ENCODE measurements around the gene HDAC7.
A peak's percentile ranks its signal among the peaks of the same experiment; 100 is the strongest.

HDAC7 gene
- total RNA-seq = 134 to 168 reads per million in 2 donors

DNA sequence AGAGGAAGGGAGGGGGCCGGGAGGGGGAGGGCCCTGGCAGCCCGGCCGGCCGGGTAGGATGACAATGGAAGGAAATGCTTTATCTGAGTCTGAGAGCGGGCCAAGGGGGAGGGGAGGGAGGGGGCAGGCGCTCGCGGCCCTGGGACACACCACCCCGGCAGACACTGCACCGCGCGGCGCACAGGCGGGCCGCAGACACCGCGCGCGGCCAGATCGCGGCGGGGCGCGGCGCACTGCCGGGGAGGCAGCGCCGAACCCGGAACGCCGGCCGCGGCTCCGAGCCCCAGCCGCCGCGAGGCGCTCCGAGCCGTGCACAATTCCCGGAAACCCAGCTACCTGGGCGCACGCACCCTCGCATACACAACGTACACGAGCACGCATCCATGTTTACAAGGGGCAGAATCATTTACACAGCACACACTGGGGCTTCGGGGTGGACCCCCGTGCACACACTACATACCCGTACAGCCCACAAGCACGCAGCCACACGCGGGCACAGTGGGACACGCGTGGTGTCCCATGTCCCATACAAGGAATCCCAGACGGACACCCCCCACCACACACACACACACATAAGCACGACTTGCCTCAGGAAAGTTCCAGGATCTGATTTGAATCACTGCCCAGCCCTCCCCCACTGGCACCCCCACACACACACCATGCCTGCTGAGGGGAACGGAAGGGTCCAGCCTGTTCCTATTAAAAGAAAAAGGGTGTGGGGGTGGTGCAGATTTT, at the start of gene HDAC7:
Gene HDAC7 (minus strand): TSS at position 8 of the 735 bp plus-strand sequence. CDS start 118 bp downstream, outside the sequence.
- peak; percentile 47 to 89 (median 64) for DNase-seq

DNA sequence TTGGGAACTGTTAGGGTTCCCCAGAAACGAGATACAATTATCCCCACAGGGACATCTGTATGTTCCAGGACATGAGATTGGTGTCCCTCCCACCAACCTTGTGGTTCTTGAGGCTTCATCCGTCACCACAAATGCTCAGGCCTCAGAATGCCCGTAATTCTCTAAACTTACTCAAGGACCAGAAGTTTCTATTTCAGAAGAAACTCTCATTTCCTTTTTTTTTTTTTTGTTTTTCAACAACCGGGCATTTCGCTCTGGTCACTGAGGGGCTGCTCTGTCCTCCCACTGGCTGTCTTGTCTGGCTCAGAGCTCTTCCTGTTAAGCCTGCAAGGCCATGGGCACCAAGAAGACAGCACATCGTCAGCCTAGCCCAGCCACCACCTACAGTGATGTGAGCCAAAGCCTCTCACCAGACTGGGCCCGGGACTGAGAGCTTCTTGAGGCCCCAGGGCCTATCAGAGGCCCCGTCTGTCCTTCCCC, 48.9 kb upstream of the HDAC7 start:
- peak in 1 of 5 experiments; percentile 29 for DNase-seq

DNA sequence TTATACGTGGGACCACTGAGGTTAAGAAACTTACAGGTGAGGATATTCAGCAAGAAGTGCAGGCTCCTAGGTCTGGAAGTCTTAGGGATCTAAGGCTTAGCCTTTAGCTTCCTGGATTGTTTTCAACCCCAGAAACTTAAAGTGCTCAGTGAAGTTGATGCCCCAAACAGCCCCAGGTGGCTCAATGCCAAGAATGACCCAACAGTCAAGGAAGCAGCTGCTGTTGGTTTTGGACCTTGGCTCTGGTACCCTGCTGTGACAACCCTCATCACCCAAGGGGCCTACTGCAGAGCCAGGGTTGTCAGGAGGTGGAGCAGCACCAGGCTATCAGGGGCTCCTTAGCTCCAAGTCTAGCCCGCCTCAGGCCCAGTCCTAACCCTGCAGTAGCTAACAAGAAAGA, 48.3 kb upstream of the HDAC7 start:
- no peak for DNase-seq

DNA sequence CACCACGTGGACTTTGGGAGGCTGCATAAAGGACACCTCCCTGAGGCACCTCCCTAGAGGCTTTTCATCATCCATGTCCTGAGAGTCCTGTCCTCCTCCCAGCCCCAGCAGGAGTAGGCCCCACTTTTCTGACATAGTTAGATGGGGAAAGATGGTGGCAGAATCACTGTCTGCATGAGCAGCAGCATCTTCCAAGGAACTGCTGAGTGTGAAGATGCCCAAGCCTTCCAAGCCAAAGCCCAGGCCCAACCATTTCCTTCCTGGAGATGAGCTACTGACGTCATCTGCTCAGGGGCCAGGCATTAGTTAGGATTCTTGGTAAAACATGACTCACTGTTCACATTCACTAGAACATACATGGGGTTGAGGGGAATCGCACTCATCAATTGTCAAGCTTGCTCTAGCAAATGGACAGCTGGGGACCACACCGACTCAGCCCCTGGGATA, 47.8 kb upstream of the HDAC7 start:
- peak in 1 of 5 experiments; percentile 79 for DNase-seq

DNA sequence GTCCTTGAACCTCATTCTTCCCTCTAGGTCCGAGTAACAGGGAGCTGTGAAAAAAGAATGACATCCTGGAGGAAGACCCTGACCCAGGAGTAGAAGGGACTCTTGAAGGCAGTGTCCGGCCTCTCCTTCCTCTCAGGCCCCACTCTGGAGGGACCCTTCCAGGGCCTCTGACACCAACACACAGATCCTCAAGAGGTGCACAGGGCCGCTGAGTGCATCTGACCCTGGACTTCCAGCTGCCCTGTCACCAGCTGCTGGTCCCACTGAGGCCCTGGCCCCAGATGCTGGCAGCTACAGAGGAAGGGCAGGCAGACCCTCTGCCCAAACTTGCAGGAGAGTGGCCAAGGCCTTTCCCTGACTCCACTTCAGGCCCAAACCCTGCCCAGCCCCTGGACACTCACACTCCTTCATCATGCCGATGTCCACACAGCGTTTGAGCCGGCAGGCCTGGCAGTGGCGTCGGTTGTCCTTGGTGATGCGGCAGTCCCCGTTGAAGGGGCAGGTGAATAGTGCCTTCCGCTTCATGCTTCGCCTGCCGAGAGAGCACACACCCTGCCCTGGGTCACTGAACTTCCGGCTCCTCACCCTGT, 45.0 kb upstream of the HDAC7 start:
- DNase-seq = no peak

DNA sequence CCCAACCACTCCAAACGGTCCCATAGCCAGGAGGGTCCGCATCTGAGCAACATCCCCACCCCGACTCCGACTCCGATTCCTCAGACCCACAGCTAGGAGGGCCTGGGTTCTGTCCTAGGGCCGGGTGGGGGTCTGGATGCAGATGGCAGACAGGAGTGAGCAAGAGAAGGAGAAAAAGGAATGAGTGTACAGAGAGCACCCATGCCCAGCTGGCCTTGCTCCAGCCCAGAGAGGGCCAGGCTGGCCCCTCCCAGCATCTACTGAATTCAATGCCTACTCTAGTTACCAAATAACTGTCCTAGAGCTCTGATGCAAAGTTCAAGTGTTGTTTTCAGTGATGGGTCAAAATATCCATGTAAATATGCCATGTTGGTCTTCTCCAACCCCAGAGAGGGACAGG, 44.3 kb upstream of the HDAC7 start:
- no peak for DNase-seq

DNA sequence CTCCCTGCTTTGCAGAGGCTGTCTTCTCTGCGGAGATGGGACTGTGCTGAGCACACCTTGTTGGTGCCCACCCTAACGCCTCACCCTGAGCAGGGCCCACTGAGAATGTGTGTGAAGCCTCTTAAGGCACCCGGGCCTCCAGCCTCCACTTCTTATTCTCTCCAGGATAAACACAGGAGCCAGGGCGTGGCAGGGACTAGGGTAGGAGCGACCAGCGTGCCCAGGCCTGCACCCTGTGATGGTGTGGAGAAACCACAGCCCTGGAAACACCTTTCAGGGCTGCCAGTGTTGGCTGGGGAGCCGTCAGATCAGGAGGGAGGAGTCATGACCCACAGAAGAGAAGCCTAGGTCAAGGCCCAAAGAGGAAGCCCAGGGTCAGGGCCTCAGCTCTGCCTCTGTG, 43.8 kb upstream of the HDAC7 start:
- no peak for DNase-seq

DNA sequence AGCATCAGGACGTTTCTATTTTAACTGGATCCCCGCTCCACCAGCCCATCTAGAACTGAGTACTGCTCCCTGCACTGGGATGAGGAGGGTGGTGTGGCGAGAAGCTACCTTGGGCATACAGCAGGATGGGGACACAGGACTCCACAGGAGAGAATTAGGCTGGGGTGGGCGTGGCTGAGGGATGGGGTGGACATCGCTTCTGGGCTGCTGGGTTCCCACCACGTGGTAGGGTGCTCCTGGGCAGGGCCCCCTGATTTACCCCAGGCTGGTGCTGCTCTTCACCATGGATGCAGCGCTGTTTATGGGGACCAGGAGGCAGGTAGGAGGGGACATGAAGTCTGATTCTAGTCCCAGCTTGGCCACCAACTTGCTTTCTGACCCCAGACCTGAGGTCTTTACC, 43.2 kb upstream of the HDAC7 start:
- DNase-seq = no peak

DNA sequence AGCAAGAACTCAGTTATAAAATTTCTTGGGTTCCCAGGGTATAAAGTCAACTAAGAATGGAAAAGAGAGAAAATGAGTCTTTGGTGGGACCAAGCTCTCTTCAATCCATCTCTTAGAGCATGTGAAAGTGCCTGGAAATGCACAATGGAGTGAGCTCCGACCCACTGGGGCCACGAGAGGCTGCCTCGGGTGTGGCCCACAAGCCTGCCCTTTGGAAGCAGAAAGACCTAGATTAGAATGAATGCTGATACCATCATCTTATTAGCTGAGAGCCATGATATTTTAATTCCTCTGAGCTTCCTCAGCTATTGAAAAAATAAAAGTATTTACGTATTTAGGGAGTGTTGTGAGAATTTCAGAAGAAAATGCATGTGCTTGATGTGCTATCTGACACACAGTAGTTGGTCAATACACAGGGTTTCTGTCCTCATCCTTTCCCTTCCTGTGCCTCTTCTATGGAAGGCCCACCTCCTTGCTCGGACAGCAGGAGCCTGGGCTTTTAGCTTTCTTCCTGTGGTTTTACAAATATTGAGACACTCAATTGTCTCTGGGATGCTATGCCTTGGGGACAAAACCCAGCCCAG, 42.6 kb upstream of the HDAC7 start:
- DNase-seq = no peak

DNA sequence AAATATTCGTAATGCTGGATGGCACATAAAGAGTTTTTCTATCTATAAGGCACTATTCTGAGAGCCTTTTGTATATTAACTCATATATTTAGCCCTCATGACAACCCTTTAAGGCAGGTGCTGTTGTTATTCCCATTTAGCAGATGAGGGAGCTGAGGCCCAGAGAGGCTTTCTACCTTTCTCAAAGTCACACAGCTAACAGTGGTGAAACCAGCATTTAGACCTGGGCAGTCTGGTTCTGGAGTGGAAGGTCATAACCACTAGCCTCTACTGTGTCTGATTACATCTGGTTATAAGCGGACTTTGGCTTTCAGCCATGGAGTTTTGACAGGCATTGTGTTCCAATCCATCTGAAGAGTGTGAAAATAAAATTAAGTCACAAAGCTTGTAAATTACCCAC, 41.2 kb upstream of the HDAC7 start:
- no peak for DNase-seq

DNA sequence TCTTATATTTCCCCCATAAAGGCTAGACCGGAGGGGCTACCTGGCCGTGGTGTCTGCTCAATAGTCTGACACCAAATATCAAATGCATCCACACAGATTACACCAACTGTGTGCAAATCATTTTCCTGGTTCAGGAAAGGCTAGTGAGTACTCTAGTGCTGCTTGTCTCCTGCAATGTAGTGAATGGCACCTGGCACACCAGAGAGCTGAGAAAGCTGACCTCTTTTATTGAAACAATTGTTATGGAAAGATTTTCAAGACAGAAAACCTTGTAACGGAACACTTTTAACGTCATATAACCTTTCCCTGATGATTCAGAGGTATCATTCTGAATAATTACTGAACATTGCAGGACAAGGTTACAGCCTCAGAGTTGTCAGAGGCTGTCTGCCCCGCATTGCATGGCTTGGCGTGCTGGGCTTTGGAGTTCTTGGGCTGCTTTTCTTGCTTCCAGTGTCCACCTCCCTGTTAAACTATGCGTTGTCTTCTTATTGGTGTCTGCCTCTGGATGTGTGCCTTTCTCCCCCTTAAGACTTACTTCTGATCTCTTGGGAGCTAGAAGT, 40.7 kb upstream of the HDAC7 start:
- peak in 1 of 5 experiments; percentile 49 for DNase-seq

DNA sequence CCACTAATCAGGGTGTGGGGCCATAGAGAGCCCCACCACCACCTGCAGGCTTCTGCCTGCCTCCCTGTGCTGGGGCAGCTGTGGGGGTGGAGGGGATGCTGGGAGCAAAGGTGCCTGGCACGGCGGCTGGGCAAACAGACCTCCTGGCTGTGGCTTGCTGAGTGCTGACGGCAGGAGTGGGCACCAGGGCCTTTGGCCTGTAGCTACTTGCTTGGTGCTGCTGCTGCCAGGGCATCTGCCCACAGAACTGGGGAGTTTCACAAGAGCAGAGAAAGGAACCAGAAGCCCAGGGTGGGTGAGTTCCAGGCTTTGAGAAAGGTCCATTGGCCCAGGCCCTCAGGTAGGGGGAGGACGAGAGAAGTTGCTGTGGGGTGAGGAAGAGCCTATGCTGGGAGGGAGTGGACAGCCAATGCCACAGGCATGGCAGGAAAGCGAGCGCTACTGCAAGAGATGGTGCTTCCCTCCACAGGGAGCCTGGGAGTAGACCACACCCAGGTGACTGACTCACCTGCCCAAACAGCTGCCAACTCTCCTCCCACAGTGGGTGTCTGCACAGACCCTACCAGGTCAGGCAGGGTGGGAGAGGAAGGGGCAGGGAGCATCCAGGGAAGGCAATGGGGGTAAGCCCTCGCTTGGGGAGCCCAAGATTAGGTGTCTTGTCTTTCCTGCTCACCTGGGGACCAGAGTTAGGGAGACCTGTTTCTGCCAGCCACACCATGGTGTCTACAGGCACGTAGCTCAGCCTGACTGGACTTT, 39.0 kb upstream of the HDAC7 start:
- DNase-seq = no peak

DNA sequence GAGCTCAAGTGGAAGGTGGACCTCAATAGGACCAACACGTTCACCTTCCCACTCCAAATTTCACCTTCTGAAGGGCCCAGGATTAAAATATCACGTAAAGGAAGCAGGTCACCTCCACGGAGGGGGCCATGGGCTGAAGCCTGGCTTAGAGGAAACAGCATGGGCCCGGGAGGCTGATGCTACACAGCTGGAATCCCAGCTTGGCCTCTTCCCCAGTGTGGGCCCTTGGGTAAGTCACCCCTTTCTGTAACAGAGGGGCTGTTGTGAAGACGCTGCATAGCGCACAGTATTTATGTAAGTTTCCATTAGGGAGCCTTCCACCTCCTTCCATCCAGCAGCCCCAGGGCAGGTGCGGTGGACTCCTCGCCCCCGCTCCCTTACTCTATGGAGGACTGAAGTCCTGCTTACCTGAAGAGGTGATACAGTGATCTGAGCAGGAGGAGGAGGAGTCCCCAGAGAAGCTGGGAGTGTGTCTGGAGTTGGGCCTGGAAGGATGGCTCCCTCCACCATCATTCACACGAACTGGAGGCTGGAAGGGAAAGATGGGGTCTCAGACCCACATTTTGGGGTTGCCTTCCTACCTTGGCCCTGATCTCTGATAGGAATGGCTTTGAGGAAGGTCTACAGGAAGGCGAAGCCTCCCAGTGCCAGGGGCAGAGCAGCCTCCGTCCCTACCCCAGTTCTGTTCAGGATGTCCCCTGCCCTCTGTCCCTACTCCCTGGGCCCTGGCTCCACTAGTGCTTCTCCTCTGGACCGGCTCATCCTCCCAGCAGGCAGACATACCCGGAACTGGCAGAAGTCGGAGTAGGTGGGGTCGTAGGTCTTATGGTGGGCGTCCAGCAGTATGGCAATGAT, 37.2 kb upstream of the HDAC7 start:
- DNase-seq = no peak

DNA sequence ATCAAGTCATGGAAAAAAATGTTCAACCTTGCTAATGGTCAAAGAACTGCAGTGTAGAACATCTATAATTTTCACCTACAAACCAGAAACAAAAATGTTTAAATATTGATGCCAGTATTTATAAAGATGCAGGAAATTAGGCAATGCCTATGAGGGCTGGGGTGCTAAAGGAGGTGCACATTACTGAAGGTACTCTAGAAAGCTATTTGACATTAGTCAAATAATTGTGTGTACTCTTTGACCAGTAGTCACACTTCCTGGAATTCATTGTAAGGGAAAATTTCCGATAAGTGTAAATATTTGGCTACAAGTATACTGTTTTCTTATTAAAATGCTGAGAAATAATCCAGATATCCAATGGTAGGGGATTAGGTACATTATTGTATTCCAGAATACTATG, 36.4 kb upstream of the HDAC7 start:
- no peak for DNase-seq

DNA sequence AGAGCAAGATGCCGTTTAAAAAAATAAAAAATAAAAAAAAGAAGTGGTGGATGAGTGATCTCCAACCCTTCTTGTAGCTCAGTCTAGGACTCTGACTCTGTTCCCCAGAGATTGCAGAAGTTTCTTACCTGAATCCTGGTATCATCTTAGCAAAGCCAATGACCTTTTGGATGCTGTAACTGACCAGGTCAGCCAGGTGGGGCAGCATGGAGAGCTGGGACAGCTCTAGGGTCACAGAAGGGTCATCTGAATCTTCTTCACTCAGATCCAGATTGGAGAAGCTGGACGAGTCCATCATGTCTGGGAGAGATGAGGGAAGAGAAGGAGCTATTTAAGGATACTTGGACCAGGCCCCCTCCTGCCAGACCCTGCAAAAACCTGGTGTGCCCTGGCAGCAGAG, 35.8 kb upstream of the HDAC7 start:
- no peak for DNase-seq

DNA sequence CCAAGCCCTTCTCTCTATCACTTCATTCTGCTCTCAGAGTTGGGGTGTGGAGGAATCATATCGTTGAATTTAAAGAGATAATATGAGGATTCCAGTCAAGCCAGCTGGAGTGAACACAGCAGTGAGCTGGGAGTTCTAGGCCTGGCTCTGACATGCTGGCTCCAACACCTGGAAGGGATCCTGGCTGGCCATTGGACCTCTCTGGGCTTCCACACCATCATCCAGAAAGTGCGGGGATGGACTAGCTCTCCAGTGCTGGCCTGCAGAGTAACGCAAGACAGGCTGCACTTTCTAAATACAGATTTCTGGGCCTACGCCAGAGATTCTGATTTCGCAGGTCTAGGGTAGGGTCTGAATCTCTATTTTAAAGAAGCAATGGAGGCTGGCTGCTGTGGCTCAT, 34.8 kb upstream of the HDAC7 start:
- DNase-seq = no peak

DNA sequence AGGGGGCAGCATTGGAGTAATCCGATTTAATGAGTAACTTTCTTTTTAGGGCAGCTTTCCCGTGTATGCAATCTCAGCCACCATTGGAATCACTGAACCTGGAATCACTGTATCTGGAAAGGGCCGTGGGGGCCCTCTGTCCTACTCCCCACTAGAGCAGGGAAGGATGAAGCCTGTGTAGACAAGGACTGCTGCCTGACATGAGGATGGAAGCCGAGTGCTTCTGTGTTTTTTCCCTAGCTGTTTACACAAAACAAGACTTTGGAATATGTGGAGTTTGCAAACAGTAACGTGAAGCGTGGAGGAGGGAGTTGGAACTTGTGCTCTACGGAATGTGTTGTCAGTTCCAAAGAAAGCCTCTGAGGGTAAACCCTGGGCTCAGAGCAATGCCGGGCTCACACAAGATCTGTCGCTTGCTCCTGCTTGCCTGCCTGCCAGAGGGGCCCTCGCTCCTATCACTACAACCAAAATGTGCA, 32.4 kb upstream of the HDAC7 start:
- no peak for DNase-seq

DNA sequence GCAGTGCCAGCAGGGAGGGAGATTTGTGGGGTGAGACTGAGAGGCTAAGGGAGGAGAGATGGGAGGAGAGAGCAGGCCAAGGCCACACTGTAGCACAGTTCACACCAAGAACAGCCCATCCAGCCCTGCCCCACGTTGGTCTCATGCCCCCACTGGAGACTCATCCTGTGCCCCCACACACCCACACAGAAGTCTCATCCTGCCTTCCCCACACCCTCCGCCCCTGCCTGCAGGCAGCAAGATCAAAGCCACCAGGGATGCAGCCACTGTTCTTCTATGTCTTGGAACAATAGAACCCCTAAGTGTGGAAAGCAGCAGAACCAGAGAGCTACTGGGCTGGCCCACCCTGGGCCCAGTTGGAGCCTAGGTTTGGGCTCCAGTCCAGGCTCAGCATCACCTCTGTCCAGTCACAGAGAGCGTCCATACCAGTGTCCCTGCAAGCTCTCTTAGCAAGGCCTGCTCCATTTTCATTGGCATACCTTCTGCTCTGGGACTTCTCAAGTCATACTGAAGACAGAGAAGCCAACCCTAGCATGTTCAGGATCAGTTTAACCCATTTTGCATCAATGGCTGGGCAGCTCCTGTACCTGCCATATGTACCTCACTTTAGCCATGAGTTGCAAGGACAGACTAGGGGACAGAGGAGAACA, 31.7 kb upstream of the HDAC7 start:
- no peak for DNase-seq

DNA sequence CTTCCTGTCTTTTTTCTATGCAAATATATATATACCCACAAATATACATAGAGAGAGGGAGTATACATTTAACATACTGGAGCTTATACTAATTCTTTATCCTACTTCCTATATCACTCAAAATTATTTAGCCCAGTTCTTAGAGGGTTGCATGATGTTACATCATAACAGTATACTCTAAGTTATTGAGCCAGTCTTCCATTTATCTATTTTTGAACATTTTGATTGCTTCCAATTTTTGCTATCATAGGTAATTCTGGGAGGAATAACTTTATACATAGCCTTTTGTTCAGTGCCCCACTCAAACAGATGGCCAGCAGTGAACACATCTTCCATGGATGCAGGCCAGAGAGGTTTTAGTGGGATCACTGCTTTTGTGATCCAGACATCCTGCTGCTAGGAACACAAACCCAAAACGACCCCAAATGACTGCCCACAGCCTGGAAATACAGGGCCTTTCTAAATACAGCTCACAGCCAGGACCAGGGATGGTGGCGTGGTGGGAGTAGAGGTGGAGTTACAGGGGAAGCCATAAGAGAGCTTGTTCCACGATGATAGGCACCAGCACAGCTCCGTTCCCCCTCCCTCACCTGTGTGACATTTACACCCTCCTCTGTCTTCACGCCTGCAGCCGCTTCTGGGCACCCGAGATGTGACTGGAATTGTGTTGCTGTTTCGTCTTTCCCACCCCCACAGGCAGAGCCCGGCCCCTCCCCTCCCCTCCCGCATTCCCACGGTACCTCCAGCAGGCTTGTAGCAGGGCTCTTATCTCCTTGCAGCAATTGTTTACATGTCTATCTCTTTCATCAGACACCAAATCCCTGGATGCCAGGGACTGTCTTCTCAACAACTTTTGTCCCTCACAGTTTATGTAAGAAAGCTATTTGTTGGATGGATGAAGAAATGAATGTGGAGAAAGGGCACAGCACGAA, 30.7 kb upstream of the HDAC7 start:
- no peak for DNase-seq

DNA sequence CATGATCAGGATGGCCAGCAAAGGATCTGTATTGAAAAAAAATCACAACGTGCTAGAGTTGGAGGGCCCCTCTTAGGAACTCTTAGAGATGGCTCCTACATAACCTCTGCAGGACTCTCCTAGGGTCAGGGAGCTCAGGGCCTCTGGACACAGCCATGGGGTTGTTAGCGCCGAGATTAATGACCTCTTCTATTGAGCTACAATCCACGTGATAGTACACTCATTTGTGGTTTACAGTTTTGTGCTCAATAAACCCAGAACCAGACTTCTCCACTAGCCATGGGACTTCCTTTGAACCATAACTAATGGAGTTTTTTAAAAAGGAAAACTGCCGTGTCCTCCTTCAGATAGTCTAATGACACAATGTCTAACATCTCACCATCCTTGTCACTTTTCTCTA, 29.6 kb upstream of the HDAC7 start:
- no peak for DNase-seq

Measured in T-helper 2 cell (primary cell).